A549 (cell line): ENCODE results near the gene G6PC1. TPM values are rescaled to one million over a fixed set of nuclear protein-coding genes. Genes with fewer than 3 reads are reported as not detected.

Experiments used
- ATAC-seq, 2 experiments: fragments of 200-7000 bp in 1 of 2; fragments of >200 bp in 1 of 2; cut with Nextera tagmentation in 1 of 2; cut with Tn5 transposase in 1 of 2; 3 replicates each; pipeline versions ENCODE4 v1.8.0 to v1.9.1; 2018 to 2020; ENCODE audit warnings: mild to moderate bottlenecking in 1 of 2, moderate library complexity in 1 of 2
- CTCF ChIA-PET: fragments of 300-600 bp; sonication (Branson Sonifier 250); formaldehyde crosslinking; extraction: SDS; loops from one replicate; lab custom pipeline; 2021; ENCODE audit warnings: antibody characterized with exemption, inconsistent platforms; lab: Yijun Ruan, JAX
- POLR2A ChIA-PET: fragments of 350-600 bp; formaldehyde crosslinking; extraction: SDS; loops from one replicate; lab custom pipeline; 2021; ENCODE audit warnings: antibody characterized with exemption, inconsistent platforms; lab: Yijun Ruan, JAX
- DNase-seq, 2 experiments: peaks; one replicate each; pipeline versions ENCODE4 v3.0.0 to v3.0.0-alpha.2; 2011 to 2016; ENCODE audit warnings: low read depth in 1 of 2, low spot score in 1 of 2
- FAIRE-seq: peaks from 2 replicates; lab custom pipeline; 2011; peaks lifted over from hg19 to GRCh38; lab: Jason Lieb, UNC
- H3K27ac ChIP-seq, 2 experiments: fragments of >200 bp; sonication (Bioruptor Twin); formaldehyde crosslinking; 3 replicates each; pipeline ENCODE4 v1.5.1; 2016 to 2017
- H3K4me1 ChIP-seq: fragments of >200 bp; sonication (Bioruptor Twin); formaldehyde crosslinking; 3 replicates; pipeline ENCODE4 v1.6.1; 2016
- H3K4me2 ChIP-seq: fragments of >200 bp; sonication (Bioruptor Twin); formaldehyde crosslinking; 3 replicates; pipeline ENCODE4 v1.6.1; 2016
- H3K4me3 ChIP-seq: fragments of >200 bp; sonication (Bioruptor Twin); formaldehyde crosslinking; 3 replicates; pipeline ENCODE4 v1.5.1; 2016
- H3K9me3 ChIP-seq: fragments of >200 bp; sonication (Bioruptor Twin); formaldehyde crosslinking; 3 replicates; pipeline ENCODE4 v1.6.1; 2016
- CBX2 ChIP-seq: fragments of 200-600 bp; sonication (generic); IDR thresholded peaks from 2 replicates; pipeline ENCODE4 v1.6.1; 2016; ENCODE audit warnings: low read depth, mild to moderate bottlenecking, borderline replicate concordance
- CEBPB ChIP-seq, 2 experiments: fragments of >200 bp in 1 of 2; sonication (Bioruptor Twin) in 1 of 2; formaldehyde crosslinking in 1 of 2; IDR thresholded peaks; 2 replicates each; pipeline ENCODE4 v1.6.1; 2012 to 2016
- CHD2 ChIP-seq: fragments of 150-350 bp; IDR thresholded peaks from 2 replicates; pipeline ENCODE4 v1.6.1; 2014; ENCODE audit warnings: low read length; ENCODE audit not compliant: partially characterized antibody
- CHD4 ChIP-seq: fragments of 200-600 bp; sonication (generic); IDR thresholded peaks from 2 replicates; pipeline ENCODE4 v1.6.1; 2016; ENCODE audit warnings: antibody characterized with exemption, mild to moderate bottlenecking, borderline replicate concordance
- EP300 ChIP-seq, 2 experiments: fragments of >200 bp; sonication (Bioruptor Twin); formaldehyde crosslinking; IDR thresholded peaks; 2 replicates in 1 of 2; 3 replicates in 1 of 2; pipeline ENCODE4 v1.6.1; 2016 to 2017
- FOSB ChIP-seq: fragments of 250-450 bp; sonication (Bioruptor Pico); IDR thresholded peaks from 2 replicates; pipeline ENCODE4 v1.5.0; 2020; ENCODE audit warnings: mild to moderate bottlenecking, moderate library complexity
- HOXB5 ChIP-seq: fragments of 250-450 bp; sonication (Bioruptor Pico); IDR thresholded peaks from 2 replicates; pipeline ENCODE4 v1.5.0; 2020; ENCODE audit warnings: mild to moderate bottlenecking, moderate library complexity
- JUNB ChIP-seq: fragments of >200 bp; sonication (Bioruptor Twin); formaldehyde crosslinking; IDR thresholded peaks from 2 replicates; pipeline ENCODE4 v1.6.1; 2016
- MAFK ChIP-seq: fragments of 450-650 bp; IDR thresholded peaks from 2 replicates; pipeline ENCODE4 v1.6.1; 2014; ENCODE audit not compliant: partially characterized antibody
- MYC ChIP-seq: IDR thresholded peaks from 2 replicates; pipeline ENCODE4 v1.6.1; 2012; ENCODE audit warnings: mild to moderate bottlenecking, inconsistent platforms, low read length, improper control_type of control experiment, borderline replicate concordance
- NPAS2 ChIP-seq: fragments of 250-450 bp; sonication (Bioruptor Pico); IDR thresholded peaks from 2 replicates; pipeline ENCODE4 v1.8.0; 2022; ENCODE audit warnings: mild to moderate bottlenecking, moderate library complexity, borderline replicate concordance
- RAD21 ChIP-seq, 2 experiments: fragments of >200 bp in 1 of 2; sonication (Bioruptor Twin) in 1 of 2; formaldehyde crosslinking in 1 of 2; IDR thresholded peaks in 1 of 2; conservative IDR thresholded peaks in 1 of 2; 2 replicates in 1 of 2; 3 replicates in 1 of 2; pipeline ENCODE4 v1.6.1; 2012 to 2018; ENCODE audit warnings: inconsistent platforms in 1 of 2
- RCOR1 ChIP-seq: fragments of 150-350 bp; IDR thresholded peaks from 2 replicates; pipeline ENCODE4 v1.6.1; 2014; ENCODE audit warnings: antibody characterized with exemption, low read length, low read depth
- SMC3 ChIP-seq: fragments of >200 bp; sonication (Bioruptor Twin); formaldehyde crosslinking; IDR thresholded peaks from 3 replicates; pipeline ENCODE4 v1.6.1; 2018; ENCODE audit warnings: inconsistent platforms
- TP53 ChIP-seq: fragments of 250-450 bp; sonication (Bioruptor Pico); IDR thresholded peaks from 2 replicates; pipeline ENCODE4 v1.5.0; 2021; ENCODE audit warnings: mild to moderate bottlenecking, moderate library complexity
- ZC3H11A ChIP-seq: fragments of 450-650 bp; IDR thresholded peaks from 2 replicates; pipeline ENCODE4 v1.6.1; 2014; ENCODE audit warnings: antibody characterized with exemption, mild to moderate bottlenecking
- WGBS: methylation state at CpG from one replicate; pipeline ENCODE4 v1.1.6; 2017; ENCODE audit errors: missing lambda C conversion rate; 5-methylcytosine and 5-hydroxymethylcytosine counted together
- polyA plus RNA-seq, 4 experiments: library from polyadenylated mRNA; depleted of rRNA in 3 of 4; stranded (reverse); fragments of >200 nt; fragmentation: RNase III in 1 of 4; extraction: RNeasy Plus Mini Kit Qiagen cat#74134 plus additional on column Dnase treatment in 1 of 4; gene quantifications; 2 replicates in 3 of 4; 3 replicates in 1 of 4; pipeline ENCODE4 v1.2.3, GENCODE V29; 2011 to 2017
- TF ChIP-seq, protein P1 (sequence below): fragments of 250-450 bp; sonication (Bioruptor Pico); IDR thresholded peaks from 2 replicates; pipeline ENCODE4 v1.5.0; 2020; ENCODE audit warnings: low read depth, mild to moderate bottlenecking, moderate library complexity
- TF ChIP-seq, protein P2 (sequence below): fragments of >200 bp; sonication (Bioruptor Twin); formaldehyde crosslinking; IDR thresholded peaks from 3 replicates; pipeline ENCODE4 v1.5.1; 2016
- TF ChIP-seq, protein P3 (sequence below): fragments of 450-650 bp; IDR thresholded peaks from 2 replicates; pipeline ENCODE4 v1.6.1; 2014; ENCODE audit warnings: antibody characterized with exemption
- TF ChIP-seq, protein P4 (sequence below): fragments of 250-450 bp; sonication (Bioruptor Pico); IDR thresholded peaks from 2 replicates; pipeline ENCODE4 v1.5.0; 2021; ENCODE audit warnings: mild to moderate bottlenecking, moderate library complexity, borderline replicate concordance
- TF ChIP-seq, protein P5 (sequence below): fragments of 200-600 bp; sonication (generic); IDR thresholded peaks from 2 replicates; pipeline ENCODE4 v1.6.1; 2016; ENCODE audit warnings: antibody characterized with exemption, mild to moderate bottlenecking, moderate library complexity

Gene G6PC1
- polyA plus RNA-seq, 2 of the 4 experiments (the other 2 are of a cell fraction) = not detected

DNA sequence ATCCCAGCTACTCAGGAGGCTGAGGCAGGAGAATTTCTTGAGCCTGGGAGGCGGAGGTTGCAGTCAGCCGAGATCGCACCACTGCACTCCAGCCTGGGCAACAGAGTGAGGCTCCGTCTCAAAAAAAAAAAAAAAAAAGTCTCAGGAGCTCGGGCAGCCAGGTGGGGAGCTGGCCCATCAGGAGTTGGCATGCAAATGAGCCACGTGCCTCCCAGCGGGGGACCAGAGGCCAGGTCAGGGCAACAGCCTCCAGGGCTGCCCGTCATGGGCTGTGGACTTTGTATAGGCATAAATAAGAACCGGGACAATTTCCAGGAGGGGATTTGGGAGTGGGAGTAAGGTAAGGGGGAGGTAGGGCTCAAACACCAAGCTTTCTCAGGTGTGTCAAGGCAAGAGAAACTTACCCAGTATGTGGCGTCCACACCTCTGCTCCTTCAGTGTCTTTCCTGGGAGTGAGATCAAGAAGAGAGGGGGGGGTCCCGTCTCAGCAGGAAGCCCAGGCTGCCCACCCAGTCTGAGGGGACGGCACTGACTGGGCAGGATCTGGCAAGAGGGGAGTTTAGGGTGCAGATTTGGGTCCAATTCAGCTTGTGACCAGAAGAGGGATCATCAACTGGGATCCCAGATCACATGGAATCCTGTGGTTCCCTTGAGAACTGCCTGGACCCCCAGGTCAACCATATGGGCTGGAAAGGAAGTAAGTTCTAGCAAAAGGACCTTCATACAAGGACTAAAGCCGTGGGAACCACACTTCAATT is 22.3 kb upstream of the G6PC1 start:
- no peak for TF ChIP-seq RAD21 (conservative IDR thresholded peaks at IDR 0.05 in 1 of 2, IDR thresholded peaks at IDR 0.05 in 1 of 2)
- TF ChIP-seq, protein P1, sequence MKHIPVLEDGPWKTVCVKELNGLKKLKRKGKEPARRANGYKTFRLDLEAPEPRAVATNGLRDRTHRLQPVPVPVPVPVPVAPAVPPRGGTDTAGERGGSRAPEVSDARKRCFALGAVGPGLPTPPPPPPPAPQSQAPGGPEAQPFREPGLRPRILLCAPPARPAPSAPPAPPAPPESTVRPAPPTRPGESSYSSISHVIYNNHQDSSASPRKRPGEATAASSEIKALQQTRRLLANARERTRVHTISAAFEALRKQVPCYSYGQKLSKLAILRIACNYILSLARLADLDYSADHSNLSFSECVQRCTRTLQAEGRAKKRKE (CRISPR knock-in tag) = no peak
- no peak for TF ChIP-seq RCOR1
- TF ChIP-seq JUNB = no peak
- TF ChIP-seq SMC3 = no peak
- no peak for TF ChIP-seq CHD2
- no peak for TF ChIP-seq MYC
- no peak for TF ChIP-seq TP53 (CRISPR knock-in tag)
- TF ChIP-seq, protein P2, sequence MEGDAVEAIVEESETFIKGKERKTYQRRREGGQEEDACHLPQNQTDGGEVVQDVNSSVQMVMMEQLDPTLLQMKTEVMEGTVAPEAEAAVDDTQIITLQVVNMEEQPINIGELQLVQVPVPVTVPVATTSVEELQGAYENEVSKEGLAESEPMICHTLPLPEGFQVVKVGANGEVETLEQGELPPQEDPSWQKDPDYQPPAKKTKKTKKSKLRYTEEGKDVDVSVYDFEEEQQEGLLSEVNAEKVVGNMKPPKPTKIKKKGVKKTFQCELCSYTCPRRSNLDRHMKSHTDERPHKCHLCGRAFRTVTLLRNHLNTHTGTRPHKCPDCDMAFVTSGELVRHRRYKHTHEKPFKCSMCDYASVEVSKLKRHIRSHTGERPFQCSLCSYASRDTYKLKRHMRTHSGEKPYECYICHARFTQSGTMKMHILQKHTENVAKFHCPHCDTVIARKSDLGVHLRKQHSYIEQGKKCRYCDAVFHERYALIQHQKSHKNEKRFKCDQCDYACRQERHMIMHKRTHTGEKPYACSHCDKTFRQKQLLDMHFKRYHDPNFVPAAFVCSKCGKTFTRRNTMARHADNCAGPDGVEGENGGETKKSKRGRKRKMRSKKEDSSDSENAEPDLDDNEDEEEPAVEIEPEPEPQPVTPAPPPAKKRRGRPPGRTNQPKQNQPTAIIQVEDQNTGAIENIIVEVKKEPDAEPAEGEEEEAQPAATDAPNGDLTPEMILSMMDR = no peak
- no peak for TF ChIP-seq CBX2
- Histone ChIP-seq H3K4me2 (no peak overlapping the region), H3K4me1 (no peaks in the 10 kb centered on the region), H3K27ac (no peak overlapping the region), H3K9me3 (no peaks in the 10 kb centered on the region), H3K4me3 (no peak overlapping the region)
- ChIA-PET CTCF (interaction anchor here (0.8 to 3.9 kb wide), 6 partner anchors 12 to 120 kb away, joined by 3 to 22 read pairs (median 4); partner anchors contain the start of genes AOC2 and RPL27), POLR2A (interaction anchor here (0.5 kb wide), 1 partner anchor 73 kb away, joined by 3 read pairs; no protein-coding TSS in a partner anchor)
- 35% methylated on average over 13 of the region's 13 CpGs for WGBS
- peak; percentile 53 to 65; a peak in 4 of 6 replicates for ATAC-seq
- peak in 1 of 2 experiments; percentile 25 for DNase-seq
- FAIRE-seq = no peak

DNA sequence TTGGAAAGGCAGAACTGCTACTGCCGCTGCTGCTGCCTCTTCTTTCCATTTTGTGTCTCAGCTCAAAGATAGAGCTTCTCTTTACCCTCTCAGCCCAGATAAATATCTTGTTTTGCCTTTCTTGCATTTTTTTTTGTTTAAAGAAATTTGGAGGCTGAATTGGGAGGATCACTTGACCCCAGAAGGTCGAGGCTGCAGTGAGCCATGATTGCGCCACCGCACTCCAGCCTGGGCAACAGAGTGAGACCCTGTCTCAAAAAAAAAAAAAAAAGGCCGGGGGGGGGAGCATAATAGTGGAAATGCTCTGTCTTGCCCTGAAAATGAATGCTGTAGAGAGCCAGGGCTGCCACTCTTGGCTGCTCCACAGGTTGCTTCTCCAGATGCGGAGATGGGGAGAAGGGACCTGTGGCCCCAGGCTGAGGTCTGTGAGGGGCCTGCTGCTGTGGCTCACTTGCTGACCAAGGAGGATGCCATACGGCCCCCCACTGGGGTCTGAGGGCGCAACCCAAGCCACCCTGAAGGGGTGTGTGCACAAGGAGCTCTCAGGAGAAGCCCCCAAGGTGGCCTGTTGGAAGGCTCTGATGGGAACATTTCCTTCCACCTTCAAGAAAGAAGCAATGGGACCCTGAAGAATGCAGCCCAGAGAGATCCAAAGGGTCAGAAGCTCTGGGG is 21.5 kb upstream of the G6PC1 start:
- no peak for FAIRE-seq
- H3K4me3 ChIP-seq = no peak overlapping the region
- no peak for ATAC-seq
- no peak for DNase-seq
- H3K4me2 ChIP-seq = no peak overlapping the region
- no peaks in the 10 kb centered on the region for H3K4me1 ChIP-seq
- no peak overlapping the region for H3K27ac ChIP-seq
- POLR2A ChIA-PET = no interaction called here
- TF ChIP-seq FOSB (CRISPR knock-in tag) = no peak
- TF ChIP-seq MAFK = peak; percentile 13
- TF ChIP-seq CEBPB (IDR thresholded peaks at IDR 0.05) = peak; percentile 30 to 44; a peak in 3 of 4 replicates
- TF ChIP-seq, all 56 proteins: peak for 2
- CTCF ChIA-PET = interaction anchor here (0.6 to 3.9 kb wide), 7 partner anchors 12 to 119 kb away, joined by 3 to 22 read pairs (median 3); partner anchors contain the start of genes AOC2 and RPL27
- 61% methylated on average over 8 of the region's 8 CpGs for WGBS
- no peaks in the 10 kb centered on the region for H3K9me3 ChIP-seq

DNA sequence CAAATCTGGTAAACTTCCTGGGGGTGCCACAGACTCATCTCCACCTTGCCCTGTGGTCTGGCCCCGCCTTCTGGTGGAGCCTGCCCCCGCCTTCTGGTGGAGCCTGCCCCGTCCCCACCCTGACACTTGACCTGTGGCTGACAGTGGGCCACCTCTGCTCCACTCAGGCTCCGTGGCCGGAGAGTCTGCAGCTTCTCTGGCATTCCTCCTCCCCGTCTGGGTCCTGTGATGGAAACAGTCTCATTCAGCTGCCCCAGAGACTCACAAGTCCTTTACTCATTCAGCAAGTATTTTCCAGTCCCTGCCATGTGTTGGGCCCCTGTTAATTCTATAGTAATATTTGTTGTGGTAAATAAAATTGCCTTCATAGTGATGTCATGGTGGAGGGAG is 21.0 kb upstream of the G6PC1 start:
- no peak for FAIRE-seq
- no peak for TF ChIP-seq CHD4
- TF ChIP-seq, protein P3, sequence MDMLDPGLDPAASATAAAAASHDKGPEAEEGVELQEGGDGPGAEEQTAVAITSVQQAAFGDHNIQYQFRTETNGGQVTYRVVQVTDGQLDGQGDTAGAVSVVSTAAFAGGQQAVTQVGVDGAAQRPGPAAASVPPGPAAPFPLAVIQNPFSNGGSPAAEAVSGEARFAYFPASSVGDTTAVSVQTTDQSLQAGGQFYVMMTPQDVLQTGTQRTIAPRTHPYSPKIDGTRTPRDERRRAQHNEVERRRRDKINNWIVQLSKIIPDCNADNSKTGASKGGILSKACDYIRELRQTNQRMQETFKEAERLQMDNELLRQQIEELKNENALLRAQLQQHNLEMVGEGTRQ = no peak
- TF ChIP-seq, protein P4, sequence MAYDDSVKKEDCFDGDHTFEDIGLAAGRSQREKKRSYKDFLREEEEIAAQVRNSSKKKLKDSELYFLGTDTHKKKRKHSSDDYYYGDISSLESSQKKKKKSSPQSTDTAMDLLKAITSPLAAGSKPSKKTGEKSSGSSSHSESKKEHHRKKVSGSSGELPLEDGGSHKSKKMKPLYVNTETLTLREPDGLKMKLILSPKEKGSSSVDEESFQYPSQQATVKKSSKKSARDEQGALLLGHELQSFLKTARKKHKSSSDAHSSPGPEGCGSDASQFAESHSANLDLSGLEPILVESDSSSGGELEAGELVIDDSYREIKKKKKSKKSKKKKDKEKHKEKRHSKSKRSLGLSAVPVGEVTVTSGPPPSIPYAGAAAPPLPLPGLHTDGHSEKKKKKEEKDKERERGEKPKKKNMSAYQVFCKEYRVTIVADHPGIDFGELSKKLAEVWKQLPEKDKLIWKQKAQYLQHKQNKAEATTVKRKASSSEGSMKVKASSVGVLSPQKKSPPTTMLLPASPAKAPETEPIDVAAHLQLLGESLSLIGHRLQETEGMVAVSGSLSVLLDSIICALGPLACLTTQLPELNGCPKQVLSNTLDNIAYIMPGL (CRISPR knock-in tag) = no peak
- TF ChIP-seq EP300 (IDR thresholded peaks at IDR 0.05) = no peak
- TF ChIP-seq, protein P5, sequence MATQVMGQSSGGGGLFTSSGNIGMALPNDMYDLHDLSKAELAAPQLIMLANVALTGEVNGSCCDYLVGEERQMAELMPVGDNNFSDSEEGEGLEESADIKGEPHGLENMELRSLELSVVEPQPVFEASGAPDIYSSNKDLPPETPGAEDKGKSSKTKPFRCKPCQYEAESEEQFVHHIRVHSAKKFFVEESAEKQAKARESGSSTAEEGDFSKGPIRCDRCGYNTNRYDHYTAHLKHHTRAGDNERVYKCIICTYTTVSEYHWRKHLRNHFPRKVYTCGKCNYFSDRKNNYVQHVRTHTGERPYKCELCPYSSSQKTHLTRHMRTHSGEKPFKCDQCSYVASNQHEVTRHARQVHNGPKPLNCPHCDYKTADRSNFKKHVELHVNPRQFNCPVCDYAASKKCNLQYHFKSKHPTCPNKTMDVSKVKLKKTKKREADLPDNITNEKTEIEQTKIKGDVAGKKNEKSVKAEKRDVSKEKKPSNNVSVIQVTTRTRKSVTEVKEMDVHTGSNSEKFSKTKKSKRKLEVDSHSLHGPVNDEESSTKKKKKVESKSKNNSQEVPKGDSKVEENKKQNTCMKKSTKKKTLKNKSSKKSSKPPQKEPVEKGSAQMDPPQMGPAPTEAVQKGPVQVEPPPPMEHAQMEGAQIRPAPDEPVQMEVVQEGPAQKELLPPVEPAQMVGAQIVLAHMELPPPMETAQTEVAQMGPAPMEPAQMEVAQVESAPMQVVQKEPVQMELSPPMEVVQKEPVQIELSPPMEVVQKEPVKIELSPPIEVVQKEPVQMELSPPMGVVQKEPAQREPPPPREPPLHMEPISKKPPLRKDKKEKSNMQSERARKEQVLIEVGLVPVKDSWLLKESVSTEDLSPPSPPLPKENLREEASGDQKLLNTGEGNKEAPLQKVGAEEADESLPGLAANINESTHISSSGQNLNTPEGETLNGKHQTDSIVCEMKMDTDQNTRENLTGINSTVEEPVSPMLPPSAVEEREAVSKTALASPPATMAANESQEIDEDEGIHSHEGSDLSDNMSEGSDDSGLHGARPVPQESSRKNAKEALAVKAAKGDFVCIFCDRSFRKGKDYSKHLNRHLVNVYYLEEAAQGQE = no peak
- no peak for TF ChIP-seq HOXB5 (CRISPR knock-in tag)
- TF ChIP-seq ZC3H11A = no peak
- TF ChIP-seq RAD21 (conservative IDR thresholded peaks at IDR 0.05 in 1 of 2, IDR thresholded peaks at IDR 0.05 in 1 of 2) = no peak
- no peak for TF ChIP-seq JUNB
- no peak for TF ChIP-seq NPAS2

More for the DNA sequence above, 21.0 kb upstream of the G6PC1 start:
- Histone ChIP-seq H3K4me3 (no peak overlapping the region), H3K9me3 (no peaks in the 10 kb centered on the region), H3K4me1 (no peaks in the 10 kb centered on the region), H3K27ac (no peak overlapping the region), H3K4me2 (no peak overlapping the region)
- ChIA-PET POLR2A (no interaction called here), CTCF (interaction anchor here (0.6 to 3.9 kb wide), 4 partner anchors 15 to 59 kb away, joined by 3 to 22 read pairs (median 11); partner anchors contain the start of gene AOC2)
- ATAC-seq = peak in 1 of 2 experiments; percentile 18; a peak in 2 of 6 replicates
- no peak for DNase-seq
- WGBS = 54% methylated on average over 6 of the region's 6 CpGs
